WERI-Rb-1 (cell line): Measurements from ENCODE around the gene ENPP1.

Experiments used
- DNase-seq: peaks from one replicate; pipeline ENCODE4 v3.0.0-alpha.2; 2020
- H3K27ac ChIP-seq: fragments of 250-450 bp; sonication (Bioruptor Pico); 2 replicates; pipeline ENCODE4 v1.5.1; 2020; ENCODE audit warnings: mild to moderate bottlenecking, moderate library complexity
- H3K27me3 ChIP-seq: fragments of 250-450 bp; sonication (Bioruptor Pico); 2 replicates; pipeline ENCODE4 v1.5.1; 2021; ENCODE audit warnings: mild to moderate bottlenecking, low read depth, moderate library complexity; ENCODE audit not compliant: insufficient read depth, severe bottlenecking
- H3K36me3 ChIP-seq: fragments of 250-450 bp; sonication (Bioruptor Pico); 2 replicates; pipeline ENCODE4 v1.5.1; 2020; ENCODE audit warnings: mild to moderate bottlenecking, moderate library complexity
- H3K4me3 ChIP-seq: 2 replicates; pipeline ENCODE4 v1.5.1; 2011; ENCODE audit warnings: low read depth, mild to moderate bottlenecking, control low read depth, low read length
- H3K9me3 ChIP-seq: fragments of 250-450 bp; sonication (Bioruptor Pico); 2 replicates; pipeline ENCODE4 v1.5.1; 2021; ENCODE audit warnings: mild to moderate bottlenecking, moderate library complexity; ENCODE audit not compliant: severe bottlenecking
- TF ChIP-seq, protein P1 (sequence below): IDR thresholded peaks from 2 replicates; pipeline ENCODE4 v1.5.1; 2011; ENCODE audit warnings: low read depth, mild to moderate bottlenecking, control low read depth, inconsistent platforms, low read length

ENPP1 gene

GRCh38 chr6:131821010-131821807 lies 13.4 kb downstream of the ENPP1 start:
- TF ChIP-seq, protein P1, sequence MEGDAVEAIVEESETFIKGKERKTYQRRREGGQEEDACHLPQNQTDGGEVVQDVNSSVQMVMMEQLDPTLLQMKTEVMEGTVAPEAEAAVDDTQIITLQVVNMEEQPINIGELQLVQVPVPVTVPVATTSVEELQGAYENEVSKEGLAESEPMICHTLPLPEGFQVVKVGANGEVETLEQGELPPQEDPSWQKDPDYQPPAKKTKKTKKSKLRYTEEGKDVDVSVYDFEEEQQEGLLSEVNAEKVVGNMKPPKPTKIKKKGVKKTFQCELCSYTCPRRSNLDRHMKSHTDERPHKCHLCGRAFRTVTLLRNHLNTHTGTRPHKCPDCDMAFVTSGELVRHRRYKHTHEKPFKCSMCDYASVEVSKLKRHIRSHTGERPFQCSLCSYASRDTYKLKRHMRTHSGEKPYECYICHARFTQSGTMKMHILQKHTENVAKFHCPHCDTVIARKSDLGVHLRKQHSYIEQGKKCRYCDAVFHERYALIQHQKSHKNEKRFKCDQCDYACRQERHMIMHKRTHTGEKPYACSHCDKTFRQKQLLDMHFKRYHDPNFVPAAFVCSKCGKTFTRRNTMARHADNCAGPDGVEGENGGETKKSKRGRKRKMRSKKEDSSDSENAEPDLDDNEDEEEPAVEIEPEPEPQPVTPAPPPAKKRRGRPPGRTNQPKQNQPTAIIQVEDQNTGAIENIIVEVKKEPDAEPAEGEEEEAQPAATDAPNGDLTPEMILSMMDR, result no peak
- DNase-seq, result no peak
- no peaks in the 10 kb centered on the region for H3K27me3 ChIP-seq
- H3K27ac ChIP-seq, result no peak overlapping the region
- H3K9me3 ChIP-seq, result no peaks in the 10 kb centered on the region
- H3K36me3 ChIP-seq, result no peaks in the 10 kb centered on the region
- no peak overlapping the region for H3K4me3 ChIP-seq

DNA sequence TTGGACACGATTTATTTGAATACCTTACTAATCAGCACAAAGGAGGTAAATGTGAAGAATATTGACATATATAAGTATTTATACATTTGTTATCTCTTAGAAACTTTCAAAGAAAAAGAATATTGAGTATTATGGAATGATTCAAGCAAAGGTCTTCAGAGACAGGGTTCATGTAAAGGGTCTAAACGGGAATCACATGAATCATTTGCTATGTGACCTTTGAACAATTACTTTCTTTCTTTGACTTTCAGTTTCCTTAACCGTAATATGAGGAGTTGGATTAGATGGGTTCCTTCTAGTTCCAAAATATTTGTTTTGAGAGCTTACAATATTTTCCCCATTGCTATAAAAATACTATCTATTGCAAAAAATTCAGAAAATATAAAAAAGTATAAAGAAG lies 14.3 kb downstream of the ENPP1 start:
- H3K27ac ChIP-seq, result no peak overlapping the region
- TF ChIP-seq, protein P1, result no peak

GRCh38 chr6:131823276-131823902 lies 15.6 kb downstream of the ENPP1 start:
- no peak overlapping the region for H3K4me3 ChIP-seq
- H3K27ac ChIP-seq, result no peak overlapping the region
- H3K27me3 ChIP-seq, result no peaks in the 10 kb centered on the region
- H3K9me3 ChIP-seq, result no peaks in the 10 kb centered on the region
- H3K36me3 ChIP-seq, result no peaks in the 10 kb centered on the region
- TF ChIP-seq, protein P1, result no peak
- DNase-seq, result no peak

More for the DNA sequence above, 14.3 kb downstream of the ENPP1 start:
- Histone ChIP-seq H3K9me3 (no peaks in the 10 kb centered on the region), H3K4me3 (no peak overlapping the region), H3K27me3 (no peaks in the 10 kb centered on the region), H3K36me3 (no peaks in the 10 kb centered on the region)
- DNase-seq, result no peak

DNA sequence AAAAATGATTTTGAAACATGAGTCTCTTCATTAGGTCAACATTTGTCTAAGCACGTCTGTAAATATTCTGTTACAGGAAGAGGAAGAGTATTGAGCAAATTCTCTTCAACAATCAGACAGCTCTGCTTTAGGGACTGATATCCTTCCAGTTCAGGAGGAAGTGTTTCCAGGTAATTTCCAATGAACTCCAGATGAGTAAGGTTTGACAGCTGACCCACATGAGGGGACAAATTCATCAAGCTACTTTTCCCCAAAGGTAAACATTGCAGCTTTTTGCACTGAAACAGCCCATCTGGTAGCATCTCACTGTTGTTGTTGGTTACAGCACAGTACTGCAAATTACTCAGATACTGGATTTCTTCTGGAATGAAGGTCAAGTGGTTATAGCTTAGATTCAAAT lies 18.1 kb downstream of the ENPP1 start:
- DNase-seq, result no peak

DNA sequence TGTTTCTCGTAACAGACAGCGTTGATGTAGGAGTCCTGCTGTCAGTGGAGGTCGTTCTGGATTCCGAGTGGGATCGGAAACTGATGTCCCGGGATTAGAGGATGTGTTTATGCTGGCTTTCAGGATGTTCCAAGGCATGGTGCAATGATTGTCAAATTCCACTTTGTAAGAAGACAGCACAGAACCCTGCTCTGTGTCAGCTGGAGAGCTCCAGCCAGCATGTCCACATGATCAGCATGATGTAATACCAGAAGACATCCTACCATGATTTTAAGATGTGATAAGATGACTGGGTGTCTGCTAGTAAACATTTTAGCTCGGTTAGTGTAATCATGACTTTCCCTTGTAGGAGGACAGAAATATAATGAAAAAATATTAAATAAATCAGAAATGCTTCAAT lies 20.3 kb downstream of the ENPP1 start:
- DNase-seq, result no peak
- Histone ChIP-seq H3K36me3 (no peaks in the 10 kb centered on the region), H3K27ac (no peak overlapping the region), H3K27me3 (peaks cover 4% of the 10 kb centered on the region), H3K4me3 (no peak overlapping the region), H3K9me3 (no peaks in the 10 kb centered on the region)
- TF ChIP-seq, protein P1, result no peak

More for the DNA sequence above, 18.1 kb downstream of the ENPP1 start:
- Histone ChIP-seq H3K27me3 (peaks cover 4% of the 10 kb centered on the region), H3K9me3 (no peaks in the 10 kb centered on the region), H3K27ac (no peak overlapping the region), H3K36me3 (no peaks in the 10 kb centered on the region), H3K4me3 (no peak overlapping the region)
- TF ChIP-seq, protein P1, result no peak
